GM12801 (cell line): ENCODE data around the gene AMELX.

Experiments used
- TF ChIP-seq, protein P1 (sequence below): IDR thresholded peaks from one replicate; pipeline ENCODE4 v1.5.1; 2011; ENCODE audit warnings: control low read depth; ENCODE audit not compliant: insufficient read length; ENCODE audit errors: extremely low read depth

AMELX gene

DNA sequence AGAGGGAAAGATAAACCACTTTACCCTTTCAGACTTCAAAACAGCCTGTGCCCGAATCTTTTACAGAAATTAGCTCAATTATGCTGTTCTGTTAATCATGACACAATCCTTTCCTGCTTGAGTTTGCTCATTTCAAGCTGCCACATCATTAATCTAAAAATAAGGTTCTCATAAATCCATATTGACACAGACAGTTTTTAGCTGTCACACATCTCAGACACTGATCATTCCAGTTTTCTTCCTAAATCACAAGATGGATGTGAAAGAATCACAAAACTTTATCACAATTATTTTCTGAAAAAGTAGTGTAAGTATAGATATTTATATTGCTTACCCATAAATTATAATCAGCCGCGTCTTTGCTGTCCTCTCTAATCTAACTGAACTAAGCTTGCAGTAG lies 27.9 kb upstream of the AMELX start:
- TF ChIP-seq, protein P1, sequence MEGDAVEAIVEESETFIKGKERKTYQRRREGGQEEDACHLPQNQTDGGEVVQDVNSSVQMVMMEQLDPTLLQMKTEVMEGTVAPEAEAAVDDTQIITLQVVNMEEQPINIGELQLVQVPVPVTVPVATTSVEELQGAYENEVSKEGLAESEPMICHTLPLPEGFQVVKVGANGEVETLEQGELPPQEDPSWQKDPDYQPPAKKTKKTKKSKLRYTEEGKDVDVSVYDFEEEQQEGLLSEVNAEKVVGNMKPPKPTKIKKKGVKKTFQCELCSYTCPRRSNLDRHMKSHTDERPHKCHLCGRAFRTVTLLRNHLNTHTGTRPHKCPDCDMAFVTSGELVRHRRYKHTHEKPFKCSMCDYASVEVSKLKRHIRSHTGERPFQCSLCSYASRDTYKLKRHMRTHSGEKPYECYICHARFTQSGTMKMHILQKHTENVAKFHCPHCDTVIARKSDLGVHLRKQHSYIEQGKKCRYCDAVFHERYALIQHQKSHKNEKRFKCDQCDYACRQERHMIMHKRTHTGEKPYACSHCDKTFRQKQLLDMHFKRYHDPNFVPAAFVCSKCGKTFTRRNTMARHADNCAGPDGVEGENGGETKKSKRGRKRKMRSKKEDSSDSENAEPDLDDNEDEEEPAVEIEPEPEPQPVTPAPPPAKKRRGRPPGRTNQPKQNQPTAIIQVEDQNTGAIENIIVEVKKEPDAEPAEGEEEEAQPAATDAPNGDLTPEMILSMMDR = no peak

DNA sequence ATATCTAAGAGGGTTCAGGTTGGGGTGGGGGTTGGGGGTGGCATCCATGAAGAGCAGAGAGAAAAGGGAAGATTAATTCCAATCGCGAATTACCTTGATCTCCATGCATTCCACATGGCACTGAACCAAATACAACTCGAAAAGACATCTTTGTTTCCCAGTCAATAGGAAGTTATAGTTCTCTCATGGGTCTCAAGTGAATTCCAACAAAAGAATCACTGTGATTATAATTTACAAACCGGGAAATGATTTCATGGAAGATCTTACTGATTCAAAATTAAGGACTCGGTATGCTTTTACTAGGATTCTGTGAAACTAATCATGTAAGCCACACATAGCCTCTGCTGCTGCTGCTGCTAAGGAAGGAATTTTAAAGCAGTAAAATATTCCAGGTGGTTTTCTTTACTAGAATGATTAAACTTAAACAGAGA lies 26.6 kb upstream of the AMELX start:
- TF ChIP-seq, protein P1 = no peak

DNA sequence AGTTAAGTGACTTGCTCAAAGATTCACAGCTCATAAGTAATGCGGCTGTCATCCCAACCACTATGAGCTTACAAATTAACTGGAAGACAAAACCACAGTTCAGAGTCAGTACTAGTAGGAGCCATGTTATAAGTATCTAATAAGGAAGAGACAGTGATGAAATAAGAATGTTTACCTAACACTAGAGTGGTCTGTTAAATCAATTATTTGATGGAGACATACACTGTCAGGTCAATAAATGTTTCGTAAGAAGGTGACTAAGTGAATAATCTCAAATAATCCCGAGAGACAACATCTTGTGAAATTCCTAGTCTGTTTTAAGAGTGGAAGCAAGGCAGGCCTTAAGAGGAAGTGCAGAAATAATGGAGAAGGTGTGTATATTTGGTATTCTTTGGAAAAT lies 25.8 kb upstream of the AMELX start:
- TF ChIP-seq, protein P1 = no peak

DNA sequence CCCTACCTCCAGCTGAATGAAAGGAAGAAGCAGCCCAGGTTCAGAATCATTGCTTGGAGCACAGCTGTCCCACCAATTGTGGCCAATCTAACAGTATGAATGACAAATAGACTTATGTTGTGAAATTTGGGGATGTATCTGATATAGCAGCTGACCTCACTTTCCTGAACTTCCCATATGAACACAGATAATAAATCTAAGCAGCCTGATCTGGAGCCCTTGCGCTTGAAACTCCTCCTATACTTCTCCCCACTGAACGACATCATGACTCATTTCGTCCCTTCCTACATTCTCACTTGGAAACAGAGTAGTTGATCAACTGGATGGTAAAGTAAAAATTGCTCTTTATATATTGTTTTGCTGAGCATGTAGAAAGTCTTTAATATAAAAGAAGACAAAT lies 24.2 kb upstream of the AMELX start:
- TF ChIP-seq, protein P1 = no peak

DNA sequence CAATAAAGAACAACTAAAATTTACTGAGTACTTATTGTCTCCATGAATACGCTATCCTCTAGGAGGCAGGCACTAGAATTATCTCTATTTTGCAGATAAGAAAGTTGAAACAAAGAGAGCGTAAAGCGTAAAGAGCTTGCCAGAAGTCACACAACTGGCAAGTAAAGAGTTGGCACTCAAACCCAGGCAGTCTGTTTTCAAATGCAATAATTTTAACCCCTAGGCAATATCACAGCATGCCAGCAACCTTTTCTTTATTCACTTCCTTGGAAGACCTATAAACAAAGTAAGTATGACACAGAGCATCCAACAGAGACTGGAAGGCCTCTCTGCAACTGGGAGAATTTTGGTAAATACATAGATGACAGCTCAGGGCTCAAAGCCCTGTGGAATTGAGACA lies 23.2 kb upstream of the AMELX start:
- TF ChIP-seq, protein P1 = no peak

DNA sequence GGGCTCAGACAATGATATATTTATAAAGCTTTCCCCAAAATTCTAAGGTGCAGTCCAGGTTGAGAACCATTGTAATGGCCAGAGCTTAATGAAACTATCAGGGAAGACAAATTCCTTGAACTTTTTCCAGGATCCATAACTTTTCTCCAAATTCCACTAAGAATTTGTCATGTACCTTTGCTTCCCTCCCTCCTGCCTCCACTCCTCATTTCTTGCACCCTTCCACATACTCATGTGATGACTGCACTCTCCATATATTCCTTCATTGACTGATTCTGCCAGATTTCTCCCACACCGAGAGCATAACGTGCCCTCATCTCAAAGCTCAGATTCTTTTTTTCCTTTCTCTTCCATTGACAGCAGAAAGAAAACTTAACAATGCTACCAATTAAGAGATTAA lies 20.9 kb upstream of the AMELX start:
- TF ChIP-seq, protein P1 = no peak

DNA sequence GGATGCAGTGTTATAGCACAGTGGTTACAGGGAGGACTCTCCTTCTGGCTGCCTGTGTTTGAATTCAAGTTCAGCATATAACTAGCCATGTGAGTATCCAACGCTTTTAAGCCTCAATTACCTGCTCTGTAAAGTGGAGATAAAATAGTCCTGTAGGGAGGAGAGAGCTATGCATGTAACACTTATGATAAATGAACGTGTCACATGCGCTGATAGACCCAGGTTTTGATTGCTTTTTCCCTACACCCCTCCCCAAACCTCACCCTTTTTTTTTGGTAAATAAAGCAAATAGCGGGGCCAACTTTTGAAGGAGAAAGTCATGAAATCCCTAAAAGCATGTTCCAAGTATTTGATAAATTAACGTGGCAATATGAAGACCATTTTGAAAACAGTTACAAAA lies 20.4 kb upstream of the AMELX start:
- TF ChIP-seq, protein P1 = no peak

DNA sequence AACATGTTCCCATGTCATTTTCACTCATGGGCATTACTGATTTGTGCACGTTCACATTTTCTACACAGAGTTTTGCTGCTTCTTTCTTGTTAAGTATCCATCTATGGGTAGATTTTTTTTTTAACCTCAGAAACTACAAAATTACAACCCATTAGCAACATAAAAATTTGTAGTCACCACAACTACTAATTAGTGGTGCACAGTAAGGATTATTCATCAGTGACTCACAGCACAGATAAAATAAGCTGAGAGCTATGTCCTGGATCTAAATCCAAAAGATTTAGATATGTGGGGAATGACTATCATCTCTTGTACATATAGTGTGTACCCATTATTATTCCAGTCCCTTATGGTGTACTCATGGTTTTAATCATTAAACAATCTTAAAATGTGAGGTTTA lies 19.7 kb upstream of the AMELX start:
- TF ChIP-seq, protein P1 = no peak
